GM12878 (cell line): ENCODE data around the gene C6orf62. TPM values are rescaled to one million over a fixed set of nuclear protein-coding genes. Genes with fewer than 3 reads are reported as not detected.

Experiments
- ATAC-seq: fragments of 200-7000 bp; cut with Tn5 transposase; 3 replicates; pipeline ENCODE4 v1.9.1; 2020; ENCODE audit warnings: mild to moderate bottlenecking, moderate library complexity
- BruUV-seq: library from RNA; stranded (reverse); fragments of 400-500 nt; replicated peaks from 2 replicates; lab custom pipeline; 2021; lab: Mats Ljungman, UMichigan
- CTCF ChIA-PET: fragments of 300-600 bp; sonication (Branson Sonifier 250); formaldehyde crosslinking; extraction: SDS; loops from one replicate; lab custom pipeline; 2021; ENCODE audit warnings: inconsistent platforms; lab: Yijun Ruan, JAX
- POLR2A ChIA-PET: fragments of 350-600 bp; formaldehyde crosslinking; extraction: SDS; loops from one replicate; lab custom pipeline; 2021; ENCODE audit warnings: inconsistent platforms; lab: Charles Lee
- RAD21 ChIA-PET: fragments of 300-600 bp; sonication (Branson Sonifier 250); formaldehyde crosslinking; loops from one replicate; lab custom pipeline; 2023; ENCODE audit warnings: antibody characterized with exemption; ENCODE audit not compliant: unreplicated experiment; lab: Charles Lee
- SMC1A ChIA-PET: fragments of 300-600 bp; sonication (Branson Sonifier 250); formaldehyde crosslinking; loops from one replicate; lab custom pipeline; 2023; ENCODE audit not compliant: unreplicated experiment, uncharacterized antibody; lab: Charles Lee
- DNase-seq: peaks from one replicate; pipeline ENCODE4 v3.0.0-alpha.2; 2011; ENCODE audit warnings: low read depth, low spot score
- FAIRE-seq: peaks from 3 replicates; lab custom pipeline; 2011; peaks lifted over from hg19 to GRCh38; lab: Jason Lieb, UNC
- H2AFZ ChIP-seq: 2 replicates; pipeline ENCODE4 v1.6.0; 2011; ENCODE audit warnings: low read depth, low read length, control low read depth; ENCODE audit not compliant: control insufficient read depth
- H3K27ac ChIP-seq: 2 replicates; pipeline ENCODE4 v1.5.1; 2011; ENCODE audit warnings: control low read depth; ENCODE audit not compliant: control insufficient read depth, insufficient read depth
- H3K27me3 ChIP-seq, 2 experiments: replicated peaks in 1 of 2; 2 replicates each; pipeline versions ENCODE4 v1.6.0 to v1.6.1; 2011; ENCODE audit warnings: low read length in 1 of 2; ENCODE audit not compliant: control insufficient read depth in 2 of 2, insufficient read depth in 2 of 2
- H3K36me3 ChIP-seq, 2 experiments: 2 replicates each; pipeline ENCODE4 v1.5.1; 2011; ENCODE audit warnings: low read length in 1 of 2; ENCODE audit not compliant: control insufficient read depth in 2 of 2, insufficient read depth in 2 of 2
- H3K4me1 ChIP-seq: 2 replicates; pipeline ENCODE4 v1.6.1; 2011; ENCODE audit warnings: mild to moderate bottlenecking, low read length, moderate library complexity, mixed read lengths; ENCODE audit not compliant: control insufficient read depth, insufficient read depth
- H3K4me2 ChIP-seq: 2 replicates; pipeline ENCODE4 v1.6.0; 2011; ENCODE audit warnings: control low read depth; ENCODE audit not compliant: control insufficient read depth, insufficient read depth
- H3K4me3 ChIP-seq: fragments of 200-600 bp; sonication (generic); 2 replicates; pipeline ENCODE4 v1.5.1; 2016
- H3K79me2 ChIP-seq: 2 replicates; pipeline ENCODE4 v1.6.0; 2011; ENCODE audit warnings: low read length; ENCODE audit not compliant: control insufficient read depth, insufficient read depth
- H3K9ac ChIP-seq: 2 replicates; pipeline ENCODE4 v1.8.0; 2011; ENCODE audit warnings: low read length, control low read depth, mixed read lengths; ENCODE audit not compliant: control insufficient read depth, insufficient read depth
- H3K9me3 ChIP-seq: replicated peaks from 3 replicates; pipeline ENCODE4 v1.5.1; 2011; ENCODE audit warnings: mild to moderate bottlenecking, low read length; ENCODE audit not compliant: control insufficient read depth, insufficient read depth
- H4K20me1 ChIP-seq: 2 replicates; pipeline ENCODE4 v1.6.0; 2011; ENCODE audit not compliant: control insufficient read depth, insufficient read depth
- CBFB ChIP-seq: IDR thresholded peaks from 2 replicates; pipeline ENCODE4 v1.6.1; 2016; ENCODE audit warnings: antibody characterized with exemption, low read depth
- EGR1 ChIP-seq, 2 experiments: IDR thresholded peaks; 1 replicate in 1 of 2; 2 replicates in 1 of 2; pipeline ENCODE4 v1.6.1; 2011 to 2012; ENCODE audit warnings: low read depth in 2 of 2, low read length in 2 of 2, borderline replicate concordance in 1 of 2, mild to moderate bottlenecking in 1 of 2, moderate library complexity in 1 of 2
- ETV6 ChIP-seq, 2 experiments: fragments of 450-650 bp in 1 of 2; IDR thresholded peaks in 1 of 2; conservative IDR thresholded peaks in 1 of 2; 2 replicates each; pipeline ENCODE4 v1.6.1; 2014; ENCODE audit warnings: antibody characterized with exemption in 1 of 2, borderline replicate concordance in 1 of 2, low read depth in 1 of 2, mild to moderate bottlenecking in 1 of 2, moderate library complexity in 1 of 2
- FOS ChIP-seq: IDR thresholded peaks from 3 replicates; pipeline ENCODE4 v1.6.1; 2011; ENCODE audit warnings: borderline replicate concordance; ENCODE audit not compliant: insufficient read length; ENCODE audit errors: extremely low read depth
- TCF3 ChIP-seq: IDR thresholded peaks from 2 replicates; pipeline ENCODE4 v1.6.1; 2012; ENCODE audit warnings: low read depth, mild to moderate bottlenecking, low read length, borderline replicate concordance; ENCODE audit not compliant: insufficient read depth
- ZNF24 ChIP-seq: fragments of 450-650 bp; IDR thresholded peaks from 2 replicates; pipeline ENCODE4 v1.6.1; 2017; ENCODE audit warnings: antibody characterized with exemption, mild to moderate bottlenecking
- WGBS: methylation state at CpG from one replicate; pipeline ENCODE4 v1.1.6; 2016; ENCODE audit warnings: low lambda C conversion rate; ENCODE audit not compliant: insufficient replicate concordance, insufficient coverage; ENCODE audit errors: missing lambda C conversion rate; 5-methylcytosine and 5-hydroxymethylcytosine counted together
- in situ Hi-C: fragments of 300-500 bp; cut with MboI; formaldehyde crosslinking; loops from 9 replicates; pipeline ENCODE4 v1.14.3; 2018; ENCODE audit warnings: mixed read lengths
- intact Hi-C: fragments of 100-400 bp; cut with micrococcal nuclease; formaldehyde crosslinking; loops from one replicate; pipeline ENCODE4 v1.14.2; 2022; ENCODE audit not compliant: unreplicated experiment
- polyA plus RNA-seq, 11 experiments: library from polyadenylated mRNA; depleted of rRNA in 4 of 11; unstranded in 6 of 11; stranded (reverse) in 5 of 11; fragments of >200 nt; fragmentation: Nextera tagmentation in 4 of 11; fragmentation: Illumina TruSeq in 1 of 11; extraction: Ambion mirVana in 4 of 11; extraction: Trizol in 1 of 11; gene quantifications; 1 replicate in 1 of 11; 2 replicates in 10 of 11; pipeline versions ENCODE4 v1.2.1 to v1.2.3, GENCODE V29; 2011 to 2016; ENCODE audit warnings: inconsistent platforms in 2 of 11, missing spikeins in 2 of 11, low read depth in 1 of 11
- total RNA-seq, 4 experiments: library from RNA; depleted of rRNA in 3 of 4; stranded (reverse); fragments of >200 nt in 3 of 4; fragmentation: Illumina TruSeq in 1 of 4; extraction: Trizol in 1 of 4; gene quantifications; 2 replicates each; pipeline versions ENCODE4 v1.2.1 to v1.2.3, GENCODE V29; 2013 to 2021
- TF ChIP-seq, protein P1 (sequence below): fragments of 450-650 bp; IDR thresholded peaks from 2 replicates; pipeline ENCODE4 v1.6.1; 2016; ENCODE audit warnings: mild to moderate bottlenecking
- TF ChIP-seq, protein P2 (sequence below): fragments of 450-650 bp; IDR thresholded peaks from 2 replicates; pipeline ENCODE4 v1.6.1; 2016; ENCODE audit warnings: mild to moderate bottlenecking, moderate library complexity, borderline replicate concordance
- TF ChIP-seq, protein P3 (sequence below): IDR thresholded peaks from 2 replicates; pipeline ENCODE4 v1.6.1; 2012; ENCODE audit warnings: mild to moderate bottlenecking, low read depth, low read length

Gene C6orf62
- total and polyA plus RNA-seq, 10 of the 15 experiments (the other 5 are each of a cell fraction or from before 2014, with no cell fraction given) = 55.6 to 565 (median 126) TPM

DNA sequence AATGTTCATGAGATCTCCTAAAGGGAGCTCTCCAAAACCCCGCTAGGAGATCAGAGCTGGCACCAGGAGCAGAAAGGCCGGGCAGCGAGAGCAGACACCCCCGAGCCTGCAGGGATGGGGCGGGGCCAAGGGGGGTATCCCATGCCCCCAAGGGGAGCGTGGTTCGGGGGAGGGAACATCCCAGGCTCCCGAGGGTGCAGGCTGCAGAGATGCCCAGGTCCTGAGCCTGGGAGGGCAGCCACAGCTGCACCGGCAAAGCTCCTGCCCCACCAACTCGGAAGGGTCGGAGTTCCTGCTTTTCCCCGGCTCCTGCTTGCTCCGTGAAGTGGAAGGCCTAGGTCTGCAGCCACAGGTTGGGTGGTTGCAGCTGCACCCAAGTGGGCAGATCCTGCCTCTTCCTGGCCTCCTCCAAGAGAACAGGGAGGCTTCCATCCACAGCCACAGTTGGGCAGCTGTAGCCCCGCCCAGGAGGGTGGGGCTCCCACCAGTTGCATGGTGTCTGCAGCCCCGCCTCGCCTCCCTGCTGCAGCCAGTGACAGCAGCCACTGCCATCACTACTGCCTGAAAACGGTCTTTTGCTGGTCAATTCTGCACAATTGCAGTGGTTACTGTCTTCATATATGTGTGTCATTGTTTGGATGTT, 42.4 kb upstream of the C6orf62 start:
- intact Hi-C loops (no loop called here), in situ Hi-C loops (loop anchor here (5.0 kb wide), 1 partner anchor 174 kb away; no protein-coding TSS in a partner anchor)
- CTCF ChIA-PET = interaction anchor here (0.9 to 1.8 kb wide), 4 partner anchors 22 to 236 kb away, joined by 3 read pairs; no protein-coding TSS in a partner anchor
- no peak overlapping the region for H3K27ac ChIP-seq
- H3K4me3 ChIP-seq = no peak overlapping the region
- POLR2A ChIA-PET = interaction anchor here (0.6 kb wide), 1 partner anchor 185 kb away, joined by 3 read pairs; no protein-coding TSS in a partner anchor
- 84% methylated on average over 17 of the region's 17 CpGs for WGBS
- no TSS peak for BruUV-seq
- FAIRE-seq (no peak), DNase-seq (no peak), ATAC-seq (peak; percentile 70)
- H2AFZ ChIP-seq = no peak overlapping the region; the same call in 1 of the 2 replicates
- no peaks in the 10 kb centered on the region for H3K27me3 ChIP-seq
- no peaks in the 10 kb centered on the region for H3K9me3 ChIP-seq
- RAD21 ChIA-PET = no interaction called here
- no peak overlapping the region for H3K9ac ChIP-seq
- H3K36me3 ChIP-seq = no peaks in the 10 kb centered on the region
- SMC1A ChIA-PET = interaction anchor here (0.5 to 1.6 kb wide), 4 partner anchors 17 to 238 kb away, joined by 3 to 4 read pairs (median 4); no protein-coding TSS in a partner anchor
- H3K79me2 ChIP-seq = no peaks in the 10 kb centered on the region
- H3K4me1 ChIP-seq = no peaks in the 10 kb centered on the region
- H3K4me2 ChIP-seq = no peak overlapping the region
- no peaks in the 10 kb centered on the region for H4K20me1 ChIP-seq
- TF ChIP-seq EGR1 (IDR thresholded peaks at IDR 0.05; ENCODE audit: borderline replicate concordance in 1 of 2, low read depth in 2 of 2, low read length in 2 of 2) = no peak
- TF ChIP-seq ETV6 (conservative IDR thresholded peaks at IDR 0.05 in 1 of 2, IDR thresholded peaks at IDR 0.05 in 1 of 2; ENCODE audit: borderline replicate concordance in 1 of 2, low read depth in 1 of 2) = no peak
- TF ChIP-seq, protein P1, sequence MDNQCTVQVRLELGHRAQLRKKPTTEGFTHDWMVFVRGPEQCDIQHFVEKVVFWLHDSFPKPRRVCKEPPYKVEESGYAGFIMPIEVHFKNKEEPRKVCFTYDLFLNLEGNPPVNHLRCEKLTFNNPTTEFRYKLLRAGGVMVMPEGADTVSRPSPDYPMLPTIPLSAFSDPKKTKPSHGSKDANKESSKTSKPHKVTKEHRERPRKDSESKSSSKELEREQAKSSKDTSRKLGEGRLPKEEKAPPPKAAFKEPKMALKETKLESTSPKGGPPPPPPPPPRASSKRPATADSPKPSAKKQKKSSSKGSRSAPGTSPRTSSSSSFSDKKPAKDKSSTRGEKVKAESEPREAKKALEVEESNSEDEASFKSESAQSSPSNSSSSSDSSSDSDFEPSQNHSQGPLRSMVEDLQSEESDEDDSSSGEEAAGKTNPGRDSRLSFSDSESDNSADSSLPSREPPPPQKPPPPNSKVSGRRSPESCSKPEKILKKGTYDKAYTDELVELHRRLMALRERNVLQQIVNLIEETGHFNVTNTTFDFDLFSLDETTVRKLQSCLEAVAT = no peak
- no peak for TF ChIP-seq ZNF24
- TF ChIP-seq, protein P2, sequence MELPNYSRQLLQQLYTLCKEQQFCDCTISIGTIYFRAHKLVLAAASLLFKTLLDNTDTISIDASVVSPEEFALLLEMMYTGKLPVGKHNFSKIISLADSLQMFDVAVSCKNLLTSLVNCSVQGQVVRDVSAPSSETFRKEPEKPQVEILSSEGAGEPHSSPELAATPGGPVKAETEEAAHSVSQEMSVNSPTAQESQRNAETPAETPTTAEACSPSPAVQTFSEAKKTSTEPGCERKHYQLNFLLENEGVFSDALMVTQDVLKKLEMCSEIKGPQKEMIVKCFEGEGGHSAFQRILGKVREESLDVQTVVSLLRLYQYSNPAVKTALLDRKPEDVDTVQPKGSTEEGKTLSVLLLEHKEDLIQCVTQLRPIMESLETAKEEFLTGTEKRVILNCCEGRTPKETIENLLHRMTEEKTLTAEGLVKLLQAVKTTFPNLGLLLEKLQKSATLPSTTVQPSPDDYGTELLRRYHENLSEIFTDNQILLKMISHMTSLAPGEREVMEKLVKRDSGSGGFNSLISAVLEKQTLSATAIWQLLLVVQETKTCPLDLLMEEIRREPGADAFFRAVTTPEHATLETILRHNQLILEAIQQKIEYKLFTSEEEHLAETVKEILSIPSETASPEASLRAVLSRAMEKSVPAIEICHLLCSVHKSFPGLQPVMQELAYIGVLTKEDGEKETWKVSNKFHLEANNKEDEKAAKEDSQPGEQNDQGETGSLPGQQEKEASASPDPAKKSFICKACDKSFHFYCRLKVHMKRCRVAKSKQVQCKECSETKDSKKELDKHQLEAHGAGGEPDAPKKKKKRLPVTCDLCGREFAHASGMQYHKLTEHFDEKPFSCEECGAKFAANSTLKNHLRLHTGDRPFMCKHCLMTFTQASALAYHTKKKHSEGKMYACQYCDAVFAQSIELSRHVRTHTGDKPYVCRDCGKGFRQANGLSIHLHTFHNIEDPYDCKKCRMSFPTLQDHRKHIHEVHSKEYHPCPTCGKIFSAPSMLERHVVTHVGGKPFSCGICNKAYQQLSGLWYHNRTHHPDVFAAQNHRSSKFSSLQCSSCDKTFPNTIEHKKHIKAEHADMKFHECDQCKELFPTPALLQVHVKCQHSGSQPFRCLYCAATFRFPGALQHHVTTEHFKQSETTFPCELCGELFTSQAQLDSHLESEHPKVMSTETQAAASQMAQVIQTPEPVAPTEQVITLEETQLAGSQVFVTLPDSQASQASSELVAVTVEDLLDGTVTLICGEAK = no peak
- no peak for TF ChIP-seq CBFB
- TF ChIP-seq, protein P3, sequence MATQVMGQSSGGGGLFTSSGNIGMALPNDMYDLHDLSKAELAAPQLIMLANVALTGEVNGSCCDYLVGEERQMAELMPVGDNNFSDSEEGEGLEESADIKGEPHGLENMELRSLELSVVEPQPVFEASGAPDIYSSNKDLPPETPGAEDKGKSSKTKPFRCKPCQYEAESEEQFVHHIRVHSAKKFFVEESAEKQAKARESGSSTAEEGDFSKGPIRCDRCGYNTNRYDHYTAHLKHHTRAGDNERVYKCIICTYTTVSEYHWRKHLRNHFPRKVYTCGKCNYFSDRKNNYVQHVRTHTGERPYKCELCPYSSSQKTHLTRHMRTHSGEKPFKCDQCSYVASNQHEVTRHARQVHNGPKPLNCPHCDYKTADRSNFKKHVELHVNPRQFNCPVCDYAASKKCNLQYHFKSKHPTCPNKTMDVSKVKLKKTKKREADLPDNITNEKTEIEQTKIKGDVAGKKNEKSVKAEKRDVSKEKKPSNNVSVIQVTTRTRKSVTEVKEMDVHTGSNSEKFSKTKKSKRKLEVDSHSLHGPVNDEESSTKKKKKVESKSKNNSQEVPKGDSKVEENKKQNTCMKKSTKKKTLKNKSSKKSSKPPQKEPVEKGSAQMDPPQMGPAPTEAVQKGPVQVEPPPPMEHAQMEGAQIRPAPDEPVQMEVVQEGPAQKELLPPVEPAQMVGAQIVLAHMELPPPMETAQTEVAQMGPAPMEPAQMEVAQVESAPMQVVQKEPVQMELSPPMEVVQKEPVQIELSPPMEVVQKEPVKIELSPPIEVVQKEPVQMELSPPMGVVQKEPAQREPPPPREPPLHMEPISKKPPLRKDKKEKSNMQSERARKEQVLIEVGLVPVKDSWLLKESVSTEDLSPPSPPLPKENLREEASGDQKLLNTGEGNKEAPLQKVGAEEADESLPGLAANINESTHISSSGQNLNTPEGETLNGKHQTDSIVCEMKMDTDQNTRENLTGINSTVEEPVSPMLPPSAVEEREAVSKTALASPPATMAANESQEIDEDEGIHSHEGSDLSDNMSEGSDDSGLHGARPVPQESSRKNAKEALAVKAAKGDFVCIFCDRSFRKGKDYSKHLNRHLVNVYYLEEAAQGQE = no peak
- TF ChIP-seq TCF3 = no peak
- no peak for TF ChIP-seq FOS
